Measurements from ENCODE around the gene LRRFIP1.
A peak's percentile ranks its signal among the peaks of the same experiment; 100 is the strongest.

LRRFIP1 gene

DNA sequence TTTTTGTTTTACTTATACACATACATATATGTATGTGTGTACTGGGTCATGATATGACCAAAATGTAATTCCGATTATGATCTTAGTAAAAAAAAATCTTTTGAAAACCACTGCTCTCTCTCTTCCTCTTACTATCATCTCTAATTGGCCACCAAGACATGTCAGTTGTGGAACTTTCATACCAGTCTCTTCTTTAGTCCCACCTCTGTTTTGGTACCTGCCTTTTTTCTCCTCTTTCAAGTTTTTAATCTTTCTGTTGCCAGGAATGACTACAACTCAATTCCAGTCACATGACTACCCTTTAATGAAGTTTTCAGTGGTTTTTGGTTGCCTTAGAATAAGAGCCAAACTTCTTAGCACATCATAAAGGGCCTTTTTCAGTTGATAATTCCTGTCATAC is 188.2 kb downstream of the LRRFIP1 start:
- TF ChIP-seq, protein P1, sequence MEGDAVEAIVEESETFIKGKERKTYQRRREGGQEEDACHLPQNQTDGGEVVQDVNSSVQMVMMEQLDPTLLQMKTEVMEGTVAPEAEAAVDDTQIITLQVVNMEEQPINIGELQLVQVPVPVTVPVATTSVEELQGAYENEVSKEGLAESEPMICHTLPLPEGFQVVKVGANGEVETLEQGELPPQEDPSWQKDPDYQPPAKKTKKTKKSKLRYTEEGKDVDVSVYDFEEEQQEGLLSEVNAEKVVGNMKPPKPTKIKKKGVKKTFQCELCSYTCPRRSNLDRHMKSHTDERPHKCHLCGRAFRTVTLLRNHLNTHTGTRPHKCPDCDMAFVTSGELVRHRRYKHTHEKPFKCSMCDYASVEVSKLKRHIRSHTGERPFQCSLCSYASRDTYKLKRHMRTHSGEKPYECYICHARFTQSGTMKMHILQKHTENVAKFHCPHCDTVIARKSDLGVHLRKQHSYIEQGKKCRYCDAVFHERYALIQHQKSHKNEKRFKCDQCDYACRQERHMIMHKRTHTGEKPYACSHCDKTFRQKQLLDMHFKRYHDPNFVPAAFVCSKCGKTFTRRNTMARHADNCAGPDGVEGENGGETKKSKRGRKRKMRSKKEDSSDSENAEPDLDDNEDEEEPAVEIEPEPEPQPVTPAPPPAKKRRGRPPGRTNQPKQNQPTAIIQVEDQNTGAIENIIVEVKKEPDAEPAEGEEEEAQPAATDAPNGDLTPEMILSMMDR (IDR thresholded peaks at IDR 0.05; ENCODE audit: control insufficient read depth, insufficient read depth, low read depth, low read length, missing control alignments): no peak
- DNase-seq (ENCODE audit: low read depth): no peak
- H3K4me3 ChIP-seq (ENCODE audit: control insufficient read depth, low read depth, low read length): no peak overlapping the region

DNA sequence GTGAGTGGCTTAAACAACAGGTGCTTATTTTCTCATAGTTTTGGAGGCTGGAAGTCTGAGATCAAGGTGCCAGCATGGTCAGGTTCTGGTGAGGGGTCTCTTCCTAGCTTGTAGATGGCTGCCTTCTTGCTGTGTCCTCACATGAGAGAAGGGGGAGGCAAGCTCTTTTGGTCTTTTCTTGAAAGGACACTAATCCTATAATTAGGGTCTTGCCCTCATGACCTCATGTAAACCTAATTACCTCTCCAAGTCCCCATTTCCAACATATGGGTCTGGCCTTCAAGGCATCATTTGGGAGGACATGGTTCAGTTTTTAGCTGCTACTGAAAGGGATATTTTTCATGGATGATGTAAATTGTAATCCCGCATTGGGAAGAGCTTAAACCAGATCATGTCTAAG is 189.1 kb downstream of the LRRFIP1 start:
- no peak for DNase-seq (ENCODE audit: low read depth)
- TF ChIP-seq, protein P1 (IDR thresholded peaks at IDR 0.05; ENCODE audit: control insufficient read depth, insufficient read depth, low read depth, low read length, missing control alignments): no peak
- no peak overlapping the region for H3K4me3 ChIP-seq (ENCODE audit: control insufficient read depth, low read depth, low read length)

DNA sequence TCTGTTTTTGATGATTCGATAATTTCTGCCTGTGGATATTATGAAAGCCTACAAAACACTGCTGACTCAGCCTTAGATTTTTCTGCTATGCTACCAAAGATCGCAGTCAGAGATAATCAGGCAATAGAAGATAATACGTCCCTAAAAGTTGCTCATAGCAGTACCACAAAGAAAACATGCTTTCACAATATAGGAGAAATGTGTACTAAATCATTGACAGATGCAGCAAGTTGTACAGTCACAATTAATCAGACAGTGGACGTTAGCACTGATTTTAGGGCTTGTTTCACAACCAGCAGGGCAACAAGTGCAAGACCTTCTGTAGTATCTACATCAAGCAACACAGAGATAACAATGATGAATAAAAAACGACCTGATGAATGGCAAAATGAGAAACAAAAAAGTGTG is 190.7 kb downstream of the LRRFIP1 start:
- DNase-seq (ENCODE audit: low read depth): peak; percentile 75
- TF ChIP-seq, protein P1 (IDR thresholded peaks at IDR 0.05; ENCODE audit: control insufficient read depth, insufficient read depth, low read depth, low read length, missing control alignments): no peak
- no peak overlapping the region for H3K4me3 ChIP-seq (ENCODE audit: control insufficient read depth, low read depth, low read length)

DNA sequence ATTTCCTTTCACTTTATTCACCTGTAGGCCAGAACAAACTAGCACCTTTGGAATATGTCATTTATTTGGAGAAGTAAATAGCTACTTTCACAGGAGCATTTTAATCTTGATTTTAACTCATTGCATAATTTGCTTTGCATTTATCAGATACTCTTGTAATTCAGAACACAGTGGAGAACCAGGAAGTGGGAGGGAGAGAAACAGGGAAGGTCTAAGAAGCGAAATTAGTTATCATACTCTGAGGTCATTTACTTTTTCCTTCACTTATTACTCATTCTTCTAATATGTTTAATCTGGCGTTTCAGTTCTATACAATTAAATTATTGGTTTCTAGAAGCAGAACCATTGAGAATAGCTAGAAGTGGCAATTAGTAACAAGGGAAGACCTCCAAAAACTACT is 191.8 kb downstream of the LRRFIP1 start:
- TF ChIP-seq, protein P1 (IDR thresholded peaks at IDR 0.05; ENCODE audit: control insufficient read depth, insufficient read depth, low read depth, low read length, missing control alignments): no peak
- no peak overlapping the region for H3K4me3 ChIP-seq (ENCODE audit: control insufficient read depth, low read depth, low read length)
- no peak for DNase-seq (ENCODE audit: low read depth)

DNA sequence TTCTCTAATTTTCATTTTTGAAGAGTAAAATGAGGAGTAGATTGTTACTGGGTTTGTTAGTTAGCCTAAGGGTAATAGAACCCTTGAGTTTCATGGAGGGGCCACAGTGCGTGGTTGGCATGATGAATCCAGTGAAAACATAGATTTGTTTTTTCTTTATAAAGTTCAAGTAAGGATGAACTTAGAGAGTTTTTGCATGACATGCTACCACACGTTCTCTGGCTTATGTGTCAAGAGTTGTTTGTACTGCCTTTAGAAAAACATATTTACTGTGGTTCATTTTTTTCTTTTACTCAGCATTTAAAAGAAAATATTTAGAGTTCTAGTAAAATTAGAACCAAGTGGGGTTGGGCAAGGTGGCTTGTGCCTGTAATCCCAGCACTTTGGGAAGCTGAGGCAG is 193.0 kb downstream of the LRRFIP1 start:
- DNase-seq (ENCODE audit: low read depth): no peak
- no peak overlapping the region for H3K4me3 ChIP-seq (ENCODE audit: control insufficient read depth, low read depth, low read length)
- TF ChIP-seq, protein P1 (IDR thresholded peaks at IDR 0.05; ENCODE audit: control insufficient read depth, insufficient read depth, low read depth, low read length, missing control alignments): no peak

DNA sequence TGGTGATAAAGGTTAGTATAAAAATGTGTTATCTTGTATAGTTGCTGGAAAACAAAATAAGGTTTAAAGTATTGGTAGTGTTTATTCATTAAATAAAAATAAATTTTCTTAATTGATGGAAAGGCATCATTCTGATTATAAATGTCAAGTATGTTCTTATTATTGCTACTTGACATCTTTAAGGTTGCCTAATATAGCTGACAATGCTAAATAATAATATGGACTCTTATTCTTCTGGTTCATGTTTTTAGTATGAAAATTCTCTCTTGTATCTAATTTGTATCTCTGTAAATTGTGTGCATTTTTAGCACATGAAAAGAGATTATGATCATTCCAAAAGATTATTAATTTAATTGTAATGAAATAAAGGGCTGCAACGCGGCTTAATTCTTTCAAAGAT is 196.2 kb downstream of the LRRFIP1 start:
- no peak overlapping the region for H3K4me3 ChIP-seq (ENCODE audit: control insufficient read depth, low read depth, low read length)
- TF ChIP-seq, protein P1 (IDR thresholded peaks at IDR 0.05; ENCODE audit: control insufficient read depth, insufficient read depth, low read depth, low read length, missing control alignments): no peak
- no peak for DNase-seq (ENCODE audit: low read depth)

DNA sequence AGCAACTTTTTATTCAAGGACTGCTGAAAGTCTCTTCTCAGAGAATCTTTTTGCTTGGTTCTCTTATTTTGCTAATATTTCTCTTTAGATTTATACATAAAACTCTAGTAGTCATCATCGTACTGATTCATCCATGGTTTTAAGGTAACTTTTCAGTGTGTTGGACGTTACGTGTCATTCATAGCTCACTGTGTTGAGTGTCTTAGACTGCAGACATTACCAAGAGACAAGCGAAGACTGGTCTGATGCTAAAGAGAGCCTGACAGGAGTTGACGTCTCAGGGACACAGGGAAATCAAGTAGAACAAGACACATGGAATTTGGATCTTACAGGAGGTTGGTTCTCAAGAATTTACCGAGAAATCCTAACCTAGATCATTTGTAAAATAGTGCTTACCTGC is 196.7 kb downstream of the LRRFIP1 start:
- H3K4me3 ChIP-seq (ENCODE audit: control insufficient read depth, low read depth, low read length): no peak overlapping the region
- TF ChIP-seq, protein P1 (IDR thresholded peaks at IDR 0.05; ENCODE audit: control insufficient read depth, insufficient read depth, low read depth, low read length, missing control alignments): no peak
- DNase-seq (ENCODE audit: low read depth): no peak
